D721Med (cell line): ENCODE results near the gene SNX10.

Experiments used
- DNase-seq: peaks from one replicate; pipeline ENCODE4 v3.0.0; 2011; ENCODE audit warnings: low spot score; ENCODE audit not compliant: insufficient read length
- FAIRE-seq: peaks from 2 replicates; lab custom pipeline; 2011; peaks lifted over from hg19 to GRCh38; lab: Jason Lieb, UNC
- TF ChIP-seq, protein P1 (sequence below): IDR thresholded peaks from 2 replicates; pipeline ENCODE4 v1.5.1; 2012; ENCODE audit warnings: mild to moderate bottlenecking, control low read depth; ENCODE audit not compliant: insufficient read depth; ENCODE audit errors: missing control alignments

Gene SNX10

DNA sequence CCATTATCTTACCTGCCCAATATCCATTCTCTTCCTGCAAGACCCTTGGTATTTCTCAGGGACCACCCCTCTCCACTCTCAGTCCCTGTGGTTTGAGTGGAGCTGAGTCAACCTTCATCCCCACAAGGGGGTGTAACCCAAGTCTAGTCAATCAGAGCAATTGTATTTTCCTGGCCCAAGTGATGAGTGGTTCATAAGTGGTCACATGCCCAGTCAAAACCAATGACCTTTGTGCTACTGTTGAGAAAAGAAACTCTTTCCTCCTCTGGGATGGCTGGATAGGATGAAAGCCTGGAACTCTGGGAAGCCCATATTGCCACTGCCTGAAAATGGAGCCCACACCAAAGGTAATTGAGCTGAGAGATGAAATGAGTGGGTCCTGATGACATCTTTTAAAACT is 93.6 kb downstream of the SNX10 start:
- no peak for FAIRE-seq
- no peak for DNase-seq
- TF ChIP-seq, protein P1, sequence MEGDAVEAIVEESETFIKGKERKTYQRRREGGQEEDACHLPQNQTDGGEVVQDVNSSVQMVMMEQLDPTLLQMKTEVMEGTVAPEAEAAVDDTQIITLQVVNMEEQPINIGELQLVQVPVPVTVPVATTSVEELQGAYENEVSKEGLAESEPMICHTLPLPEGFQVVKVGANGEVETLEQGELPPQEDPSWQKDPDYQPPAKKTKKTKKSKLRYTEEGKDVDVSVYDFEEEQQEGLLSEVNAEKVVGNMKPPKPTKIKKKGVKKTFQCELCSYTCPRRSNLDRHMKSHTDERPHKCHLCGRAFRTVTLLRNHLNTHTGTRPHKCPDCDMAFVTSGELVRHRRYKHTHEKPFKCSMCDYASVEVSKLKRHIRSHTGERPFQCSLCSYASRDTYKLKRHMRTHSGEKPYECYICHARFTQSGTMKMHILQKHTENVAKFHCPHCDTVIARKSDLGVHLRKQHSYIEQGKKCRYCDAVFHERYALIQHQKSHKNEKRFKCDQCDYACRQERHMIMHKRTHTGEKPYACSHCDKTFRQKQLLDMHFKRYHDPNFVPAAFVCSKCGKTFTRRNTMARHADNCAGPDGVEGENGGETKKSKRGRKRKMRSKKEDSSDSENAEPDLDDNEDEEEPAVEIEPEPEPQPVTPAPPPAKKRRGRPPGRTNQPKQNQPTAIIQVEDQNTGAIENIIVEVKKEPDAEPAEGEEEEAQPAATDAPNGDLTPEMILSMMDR, result no peak

DNA sequence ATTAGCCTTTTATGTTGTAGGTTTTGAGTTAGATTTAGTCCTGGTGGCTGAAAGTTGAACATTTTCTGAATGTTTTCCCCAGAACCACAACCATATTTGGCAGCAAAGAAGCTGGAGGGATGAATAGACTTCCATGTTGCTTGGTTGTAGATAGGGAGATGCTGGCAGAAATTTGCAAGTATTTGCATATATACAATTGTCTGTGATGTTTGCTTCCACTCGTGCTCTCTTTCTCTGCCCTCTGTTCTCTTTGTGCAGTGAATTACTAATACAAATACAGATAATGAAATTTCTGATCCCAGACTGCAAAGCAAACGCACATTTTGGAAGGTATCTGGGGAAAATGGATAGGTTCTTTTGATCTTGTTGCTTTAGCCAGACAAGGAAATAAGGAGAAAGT is 96.1 kb downstream of the SNX10 start:
- DNase-seq (no peak), FAIRE-seq (no peak)
- TF ChIP-seq, protein P1, result no peak

DNA sequence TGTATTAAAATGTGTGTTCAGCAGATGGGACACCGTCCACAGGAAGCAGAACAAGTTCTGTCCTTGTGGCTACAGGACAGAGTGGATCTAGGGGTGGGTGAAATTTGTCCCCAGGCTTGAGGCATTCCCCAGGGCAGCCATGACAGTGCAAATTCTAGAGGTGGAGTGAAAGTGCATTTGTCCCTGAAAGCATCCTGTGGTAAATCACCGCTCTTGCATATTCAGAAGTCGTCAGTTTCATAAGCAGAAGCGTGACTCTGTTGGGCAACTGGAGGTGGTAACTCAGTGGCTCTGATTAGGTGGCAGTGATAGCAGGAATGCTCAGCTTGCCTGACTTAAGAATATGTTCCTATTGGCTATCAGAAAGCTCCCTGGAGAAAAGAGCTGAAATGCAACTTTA is 96.6 kb downstream of the SNX10 start:
- DNase-seq, result no peak
- TF ChIP-seq, protein P1, result no peak
- FAIRE-seq, result no peak

DNA sequence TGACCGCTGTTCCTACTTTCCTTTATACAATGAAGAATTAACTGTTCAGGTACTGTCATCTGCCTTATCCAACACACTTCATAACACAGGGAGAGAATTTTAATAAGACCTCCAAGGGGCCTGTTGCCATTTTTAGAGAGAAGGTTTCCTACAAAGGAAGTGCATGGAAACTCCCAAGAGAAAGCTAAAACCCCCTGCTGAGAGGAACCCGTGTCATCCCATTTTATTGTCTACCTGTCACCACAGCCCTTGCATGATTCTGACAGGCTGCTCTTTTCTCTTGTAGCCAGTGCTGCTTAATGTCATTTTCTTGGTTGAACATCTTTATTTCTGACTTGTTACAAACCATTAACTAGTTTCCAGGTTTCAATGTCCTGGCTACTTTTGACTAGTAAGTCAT is 98.4 kb downstream of the SNX10 start:
- DNase-seq (no peak), FAIRE-seq (no peak)
- TF ChIP-seq, protein P1, result no peak

DNA sequence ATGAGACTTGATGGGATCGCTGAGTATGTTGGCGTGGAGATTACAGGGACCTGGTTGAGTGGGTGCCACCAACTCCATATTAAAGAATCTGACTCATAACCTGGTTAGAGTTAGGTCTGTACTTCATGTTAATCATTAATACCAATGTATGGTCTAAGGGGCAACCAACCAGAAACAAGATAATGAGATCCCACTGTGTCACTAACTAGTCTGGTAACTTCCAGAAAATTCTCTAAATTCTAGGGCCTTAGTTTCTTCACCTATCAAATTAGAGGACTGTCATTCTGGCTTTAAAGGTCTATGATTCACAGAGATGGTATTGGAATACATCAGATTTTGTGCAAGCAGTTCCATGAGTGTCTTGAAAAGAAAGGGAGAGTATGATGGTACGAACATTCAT is 102.2 kb downstream of the SNX10 start:
- TF ChIP-seq, protein P1, result no peak
- FAIRE-seq, result no peak
- DNase-seq, result no peak

DNA sequence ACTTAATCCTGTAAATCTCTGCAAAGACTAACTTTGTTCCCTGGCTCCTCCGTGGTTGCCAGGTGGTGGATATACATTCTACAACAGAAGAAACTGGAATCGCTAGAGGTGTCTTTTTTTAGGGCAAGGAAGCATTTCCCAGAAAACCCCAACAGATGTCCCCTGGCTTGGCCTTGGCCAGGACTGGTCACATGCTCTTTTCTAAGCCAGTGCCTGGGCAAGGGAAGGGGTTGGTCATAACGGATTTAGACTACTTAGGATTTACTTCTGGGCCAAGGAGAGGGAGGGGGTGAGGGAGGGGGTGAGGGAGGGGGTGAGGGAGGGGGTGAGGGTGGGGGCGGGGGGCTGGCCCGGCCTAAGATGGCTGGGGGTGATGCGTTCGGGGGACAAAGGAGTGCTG is 105.7 kb downstream of the SNX10 start:
- FAIRE-seq (no peak), DNase-seq (peak; percentile 58)
- TF ChIP-seq, protein P1, result no peak

DNA sequence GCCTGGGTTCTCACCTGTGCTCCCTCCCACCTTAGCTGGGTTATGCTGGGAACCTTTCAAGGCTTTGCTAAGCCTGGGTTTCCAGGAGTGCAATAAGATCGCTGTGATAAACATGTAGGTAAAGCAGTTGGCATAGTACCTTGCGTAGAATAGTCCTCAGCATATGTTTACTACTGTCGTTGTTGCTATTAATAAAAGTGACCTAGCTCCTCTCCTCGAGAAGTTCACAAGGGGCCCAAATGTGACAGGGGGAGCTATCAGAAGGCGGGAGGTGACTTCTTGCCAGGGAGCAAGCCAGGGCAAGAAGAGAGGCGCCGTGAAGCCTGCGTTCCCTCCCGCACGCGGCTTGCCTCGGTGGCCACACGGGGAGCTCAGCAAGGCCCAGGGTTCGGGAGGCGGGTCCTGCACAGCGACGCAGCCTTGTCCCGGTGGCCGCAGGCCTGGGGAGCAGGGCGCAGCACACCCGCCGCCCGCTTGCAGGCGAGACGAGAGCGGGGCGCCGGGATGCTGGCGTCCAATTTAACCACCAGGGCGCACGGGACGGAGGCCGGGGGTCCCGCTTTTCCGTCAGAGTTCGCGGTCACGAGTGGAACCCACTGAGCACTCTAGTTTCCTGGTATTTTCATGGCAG is 106.2 kb downstream of the SNX10 start:
- DNase-seq (peak; percentile 24), FAIRE-seq (no peak)
- TF ChIP-seq, protein P1, result no peak
